CD4-positive, alpha-beta T cell treated with Interferon alpha-2 for 1 hour (primary cell): Measurements from ENCODE around the gene MARF1.
A peak's percentile ranks its signal among the peaks of the same experiment; 100 is the strongest.
"Not testable (repeated sequence)": the region's sequence is repeated elsewhere in the genome, so short reads cannot be mapped to it uniquely, and the experiment has no call there.

Source experiments
- DNase-seq, 2 donors: peaks; one replicate each; pipeline ENCODE4 v3.0.0-alpha.2; 2020 to 2022

The MARF1 gene

DNA sequence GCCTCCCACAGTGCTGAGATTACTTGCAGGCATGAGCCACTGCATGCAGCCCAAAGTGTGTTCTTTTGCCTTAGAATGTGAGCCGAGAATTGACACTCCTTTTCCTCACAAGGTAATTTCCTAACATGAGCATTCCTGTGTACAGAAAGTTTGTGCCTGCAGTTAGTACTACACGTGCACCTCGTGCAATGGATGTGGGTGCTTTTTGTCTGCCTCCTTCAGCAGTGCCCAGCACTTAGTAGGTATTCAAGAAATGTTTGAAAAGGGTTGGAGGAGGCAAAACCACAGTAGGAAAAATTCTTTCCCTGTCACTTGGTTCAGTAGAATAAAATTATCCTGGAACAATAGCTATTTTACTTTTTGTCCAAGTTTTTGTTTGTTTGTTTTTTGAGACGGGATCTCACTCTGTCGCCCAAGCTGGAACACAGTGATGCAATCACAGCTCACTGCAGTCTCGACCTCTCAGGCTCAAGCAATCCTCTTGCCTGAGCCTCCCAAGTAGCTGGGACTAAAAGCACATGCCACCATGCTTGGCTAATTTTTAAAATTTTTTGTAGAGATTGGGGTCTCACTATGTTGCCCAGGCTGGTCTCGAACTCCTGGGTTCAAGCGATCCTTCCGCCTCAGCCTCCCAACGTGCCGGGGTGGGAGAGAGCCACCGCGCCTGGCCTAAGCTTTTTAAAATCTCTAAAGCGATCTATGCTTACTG, 9.5 kb upstream of the MARF1 start:
- no peak for DNase-seq

DNA sequence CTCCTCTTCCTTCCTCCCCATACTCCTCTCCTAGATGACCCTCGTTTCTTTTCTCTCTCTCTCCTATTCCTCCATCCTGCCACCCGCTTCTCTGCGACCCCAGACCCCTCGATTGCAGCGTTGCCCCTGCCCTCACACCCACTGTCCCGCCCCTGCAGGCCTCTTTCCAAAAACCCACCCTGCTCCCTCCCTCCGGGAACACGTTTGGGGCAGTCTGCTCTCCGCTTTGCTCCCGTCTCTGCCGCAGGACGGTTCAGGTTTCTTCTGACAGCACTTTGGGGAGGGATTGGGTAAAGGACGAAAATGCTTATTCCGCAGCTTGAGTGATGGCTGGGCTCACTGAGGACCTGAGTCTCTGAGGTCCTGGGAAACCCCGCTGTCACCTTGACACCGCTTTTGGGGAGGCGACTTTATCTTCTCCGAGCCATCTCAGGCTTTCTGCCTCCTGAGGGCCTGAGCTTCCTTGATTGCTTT, 7.8 kb upstream of the MARF1 start:
- DNase-seq = peak; percentile 22 to 61

DNA sequence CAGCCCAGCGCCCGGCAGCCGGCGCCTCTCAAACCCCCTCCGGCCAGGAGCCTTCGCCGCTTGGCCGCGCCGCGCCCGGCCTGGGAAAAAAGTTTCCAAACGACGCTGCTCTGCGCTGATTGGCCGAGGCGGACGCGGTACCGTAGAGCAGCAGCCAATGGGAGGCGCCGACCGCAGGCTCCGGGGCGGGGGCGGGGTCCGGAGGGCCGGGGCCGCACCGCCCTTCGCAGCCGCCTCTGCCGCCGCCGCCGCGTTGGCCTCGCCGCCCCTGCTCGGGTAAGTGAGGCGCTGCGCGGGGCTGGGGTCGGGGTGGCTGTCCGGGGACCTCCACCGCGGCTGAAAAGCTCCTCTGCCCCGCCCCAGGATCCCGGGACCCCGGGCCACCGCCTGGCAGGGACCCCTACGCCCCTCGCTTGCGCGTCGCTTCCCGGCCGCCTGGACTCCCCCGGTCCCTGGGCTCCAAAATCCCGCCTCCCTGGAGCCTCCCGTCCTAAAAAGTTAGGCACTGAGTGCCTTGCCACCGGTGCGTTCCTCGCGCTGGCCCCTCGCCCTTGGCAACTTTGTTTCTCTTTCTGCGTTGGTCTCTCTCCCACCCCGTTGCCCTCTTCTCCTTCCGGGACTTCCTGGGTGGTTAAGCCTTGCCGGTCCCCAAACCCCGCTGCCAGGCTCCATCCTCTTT, 7.2 kb upstream of the MARF1 start, which contains the start of gene NDE1:
TSS of gene NDE1 (plus strand) at position 227 of the 679 bp plus-strand sequence. CDS start 14,534 bp downstream, outside the sequence.
- peak; percentile 83 to 88 for DNase-seq

DNA sequence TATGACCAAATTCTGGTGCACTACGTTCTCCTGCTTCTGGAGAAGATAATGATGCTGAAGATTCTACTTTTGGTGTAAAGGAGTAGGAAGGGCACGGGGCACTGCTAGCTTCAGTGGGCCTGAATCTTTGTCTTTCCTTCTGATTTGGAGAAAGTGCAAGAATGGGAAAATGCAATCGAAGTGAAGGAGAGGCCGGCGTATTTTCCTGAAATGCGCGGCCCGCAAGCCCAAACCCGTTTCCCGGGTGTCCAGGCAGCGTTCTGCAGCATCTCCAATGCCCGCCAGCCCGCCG, 6.7 kb upstream of the MARF1 start:
- no peak for DNase-seq

DNA sequence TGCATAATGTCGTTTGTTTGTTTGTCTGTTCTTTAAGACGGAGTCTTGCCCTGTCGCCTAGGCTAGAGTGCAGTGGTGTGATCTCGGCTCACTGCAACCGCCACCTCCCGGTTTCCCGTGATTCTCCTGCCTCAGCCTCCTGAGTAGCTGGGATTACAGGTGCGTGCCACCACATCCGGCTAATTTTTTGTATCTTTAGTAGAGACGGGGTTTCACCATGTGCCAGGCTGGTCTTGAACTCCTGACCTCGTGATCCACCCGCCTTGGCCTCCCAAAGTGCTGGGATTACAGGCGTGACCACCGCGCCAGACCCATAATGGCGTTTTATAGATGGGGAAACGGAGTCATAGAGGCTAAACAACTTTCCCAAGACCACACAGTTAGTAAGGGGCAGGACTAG, 6.4 kb upstream of the MARF1 start:
- DNase-seq = not testable (repeated sequence)

DNA sequence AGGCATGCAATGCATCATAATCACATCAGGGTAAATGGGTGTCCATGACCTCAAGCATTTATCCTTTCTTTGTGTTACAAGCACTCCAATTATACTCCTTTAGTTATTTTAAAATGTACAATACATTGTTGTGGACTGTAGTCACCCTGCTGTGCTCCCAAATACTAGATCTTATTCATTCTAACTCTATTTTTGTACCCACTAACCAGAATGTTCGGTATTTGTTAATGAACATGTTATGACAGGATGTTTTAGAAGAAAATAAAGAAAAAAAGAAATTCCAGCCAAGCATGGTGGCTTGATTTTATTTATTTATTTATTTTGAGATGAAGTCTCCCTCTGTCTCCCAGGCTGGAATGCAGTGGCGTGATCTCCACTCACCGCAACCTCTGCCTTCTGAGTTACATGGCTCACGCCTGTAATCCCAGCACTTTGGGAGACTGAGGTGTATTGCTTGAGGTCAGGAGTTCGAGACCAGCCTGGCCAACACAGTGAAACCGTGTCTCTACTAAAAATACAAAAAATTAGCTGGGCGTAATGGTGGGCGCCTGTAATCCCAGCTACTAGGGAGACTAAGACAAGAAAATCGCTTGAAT, 5.3 kb upstream of the MARF1 start:
- DNase-seq = no peak

DNA sequence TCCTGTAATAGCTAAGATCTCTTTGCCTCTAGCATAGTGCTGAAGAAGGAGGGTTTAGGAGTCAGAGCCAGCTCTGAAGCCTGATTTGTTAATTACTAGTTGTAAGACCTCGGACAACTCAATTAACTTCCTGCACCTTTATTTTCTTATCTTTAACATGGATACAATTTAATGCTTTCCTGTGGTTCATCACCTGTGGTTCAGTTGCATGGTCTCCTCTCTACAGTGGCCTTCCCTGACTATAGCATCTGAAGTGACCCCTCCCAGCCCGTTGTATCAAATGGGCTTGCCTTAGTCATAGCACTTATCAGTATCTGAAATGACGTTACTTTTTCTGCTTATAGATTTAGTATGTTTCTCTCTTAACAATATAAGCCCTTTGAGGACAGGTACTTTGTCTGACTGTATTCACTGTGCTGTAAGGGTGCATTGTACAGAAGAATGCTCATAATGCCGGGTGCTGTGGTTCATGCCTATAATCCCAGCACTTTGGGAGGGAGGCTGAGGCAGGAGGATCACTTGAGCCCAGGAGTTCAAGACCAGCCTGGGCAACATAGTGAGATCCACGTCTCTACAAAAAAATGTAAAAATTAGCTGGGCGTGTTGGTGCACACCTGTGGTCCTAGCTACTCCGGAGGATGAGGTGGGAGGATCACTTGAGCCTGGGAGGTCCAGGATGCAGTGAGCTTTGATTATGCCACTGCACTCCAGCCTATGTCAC, 4.5 kb upstream of the MARF1 start:
- DNase-seq = no peak

DNA sequence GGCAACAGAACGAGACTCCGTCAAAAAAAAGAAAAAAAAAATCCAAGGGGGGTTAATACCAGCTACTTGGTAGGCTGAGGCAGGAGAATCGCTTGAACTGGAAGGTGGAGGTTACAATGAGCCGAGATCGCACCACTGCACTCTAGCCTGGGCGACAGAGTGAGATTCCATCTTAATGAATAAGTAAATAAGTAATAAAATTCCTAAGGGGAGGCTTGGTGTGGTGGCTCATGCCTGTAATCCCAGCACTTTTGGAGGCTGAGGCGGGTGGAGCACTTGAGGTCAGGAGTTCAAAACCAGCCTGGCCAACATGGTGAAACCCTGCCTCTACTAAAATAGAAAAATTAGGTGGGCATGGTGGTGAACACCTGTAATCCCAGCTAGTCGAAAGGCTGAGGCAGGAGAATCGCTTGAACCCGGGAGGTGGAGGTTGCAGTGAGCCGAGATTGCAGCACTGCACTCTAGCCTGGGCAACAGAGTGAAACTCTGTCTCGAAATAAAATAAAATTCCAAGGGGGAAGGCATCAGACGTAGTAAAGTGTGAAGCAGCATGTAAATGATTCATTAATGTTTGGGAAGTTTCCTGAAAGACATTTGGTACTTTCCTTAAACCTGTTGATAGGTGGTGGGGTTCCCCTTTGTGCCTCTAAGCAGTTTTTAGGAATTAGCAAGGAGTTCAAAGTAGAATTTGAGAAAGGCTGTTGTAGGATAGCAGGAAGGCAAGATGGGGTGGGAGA, 3.8 kb upstream of the MARF1 start:
- DNase-seq = not testable (repeated sequence)

DNA sequence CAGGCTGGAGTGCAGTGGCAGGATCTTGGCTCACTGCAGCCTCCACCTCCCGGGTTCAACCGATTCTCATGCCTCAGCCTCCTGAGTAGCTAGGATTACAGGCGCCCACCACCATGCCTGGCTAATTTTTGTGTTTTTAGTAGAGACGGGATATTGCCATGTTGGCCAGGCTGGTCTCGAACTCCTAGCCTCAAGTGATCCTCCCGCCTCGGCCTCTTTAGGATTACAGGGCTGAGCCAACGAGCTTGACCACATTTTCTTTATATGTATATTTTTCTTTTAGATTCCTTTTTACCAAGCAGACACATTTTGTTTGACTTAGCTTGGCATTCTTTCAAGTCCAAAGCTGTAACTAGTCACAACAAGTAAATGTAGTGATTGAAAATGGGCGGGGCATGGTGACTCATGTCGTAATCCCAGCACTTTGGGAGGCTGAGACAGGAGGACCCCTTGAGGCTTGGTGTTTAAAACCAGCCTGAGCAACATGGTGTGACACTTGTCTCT, 2.1 kb upstream of the MARF1 start:
- not testable (repeated sequence) for DNase-seq

DNA sequence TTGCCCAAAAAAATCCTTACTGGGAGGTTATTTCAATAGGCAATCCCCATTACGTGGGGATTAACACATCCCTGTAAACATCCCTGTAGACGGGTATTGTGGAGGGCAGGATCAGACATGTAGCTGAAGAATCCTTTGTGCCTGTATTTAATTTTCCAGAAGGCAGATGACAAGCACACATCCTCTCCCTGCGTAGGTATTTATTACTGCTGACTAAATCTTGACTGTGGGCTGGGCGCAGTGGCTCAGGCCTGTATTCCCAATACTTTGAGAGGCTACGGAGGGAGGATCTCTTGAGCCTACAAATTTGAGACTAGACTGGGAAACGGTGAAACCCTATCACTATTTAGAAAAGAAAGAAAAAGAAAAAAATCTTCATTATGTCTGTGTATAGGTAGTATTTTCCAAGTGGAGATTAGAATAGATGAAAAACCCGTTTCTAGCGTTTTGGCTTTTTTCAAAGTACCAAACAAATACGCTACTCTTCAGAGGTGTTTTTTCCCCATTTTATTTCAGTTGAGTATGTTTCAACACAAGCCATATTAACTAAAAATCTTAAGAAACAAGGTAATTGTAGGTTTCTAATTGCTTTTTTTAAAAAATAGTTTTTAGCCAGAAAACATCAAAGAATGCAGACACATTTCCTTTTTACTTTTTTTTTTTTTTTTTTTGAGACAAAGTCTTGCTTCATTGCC, 1.5 kb upstream of the MARF1 start:
- DNase-seq = no peak

DNA sequence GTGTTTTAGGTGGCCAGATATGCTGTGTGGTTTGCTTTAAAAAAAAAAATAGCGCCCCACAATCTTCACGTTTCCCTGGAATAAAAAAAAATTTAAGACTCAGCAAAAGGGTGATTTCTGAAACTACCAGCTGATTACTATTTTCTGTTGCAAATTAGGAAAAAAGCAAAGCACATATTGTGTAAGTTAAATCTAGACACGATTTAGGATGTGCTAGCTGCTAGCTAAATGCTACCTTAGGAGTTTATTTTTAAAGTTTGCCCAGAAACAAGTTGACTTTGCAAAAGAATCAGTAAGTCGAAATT, 944 bp upstream of the MARF1 start:
- no peak for DNase-seq

DNA sequence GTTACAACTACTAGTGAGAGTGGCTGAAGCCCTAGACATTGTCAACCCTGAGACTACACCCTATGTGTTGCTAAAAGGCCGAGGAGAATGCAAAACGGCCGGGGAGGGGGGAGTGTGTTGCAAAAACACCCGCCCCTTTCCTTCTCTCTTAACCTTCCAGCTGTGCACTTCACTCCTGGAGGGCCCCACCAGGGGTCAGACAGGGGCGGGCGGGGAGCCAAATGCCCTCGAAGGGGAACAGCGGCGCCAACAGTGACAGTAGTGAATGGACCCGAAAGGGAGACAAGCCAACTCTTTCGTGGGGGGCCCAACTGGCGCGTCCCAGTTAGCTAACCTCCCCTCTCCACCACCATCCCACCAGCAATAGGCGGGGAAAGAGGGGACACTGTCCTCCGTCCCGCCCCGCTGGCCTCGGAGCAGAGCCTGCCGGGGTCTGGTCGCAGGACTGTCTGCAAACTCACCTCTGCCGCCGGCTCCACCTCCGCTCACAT, 352 bp downstream of the MARF1 start:
- peak; percentile 86 for DNase-seq

DNA sequence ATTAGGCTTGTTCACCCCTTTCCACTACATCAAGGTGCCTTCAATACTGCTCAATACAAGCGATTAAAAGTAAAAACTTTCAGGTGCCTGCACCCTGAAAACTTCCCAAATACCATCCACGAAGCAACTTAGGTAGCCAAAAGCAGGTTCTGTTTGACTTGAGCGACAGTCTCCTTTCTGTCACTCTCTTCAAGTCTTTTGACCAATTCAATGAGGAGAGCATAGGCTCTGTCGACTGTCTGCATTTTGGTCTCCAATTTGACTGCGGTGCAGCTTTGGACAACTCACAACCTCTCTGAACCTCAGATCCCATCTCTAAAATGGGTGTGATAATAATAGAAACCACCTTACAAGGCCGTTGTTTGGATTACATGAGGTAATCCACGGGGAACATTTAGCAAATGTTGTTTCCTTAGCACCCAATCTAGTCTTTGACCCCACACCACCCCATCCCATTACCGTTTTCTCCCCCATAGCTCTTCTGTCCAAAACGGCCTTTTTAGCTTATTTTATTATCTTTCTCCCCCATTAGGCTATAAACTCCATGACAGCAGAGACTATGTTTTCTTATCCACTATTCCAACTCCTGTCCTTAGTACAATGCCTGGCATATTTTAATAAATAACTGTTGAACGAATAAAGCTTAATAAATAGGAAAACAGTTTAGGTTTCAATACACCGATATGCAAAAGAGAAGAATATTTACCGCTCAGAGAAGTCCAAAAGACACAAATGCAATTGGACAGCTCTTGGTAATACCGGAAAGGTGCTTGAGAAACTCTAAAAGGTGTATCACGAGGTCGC, 999 bp downstream of the MARF1 start:
- DNase-seq = no peak

DNA sequence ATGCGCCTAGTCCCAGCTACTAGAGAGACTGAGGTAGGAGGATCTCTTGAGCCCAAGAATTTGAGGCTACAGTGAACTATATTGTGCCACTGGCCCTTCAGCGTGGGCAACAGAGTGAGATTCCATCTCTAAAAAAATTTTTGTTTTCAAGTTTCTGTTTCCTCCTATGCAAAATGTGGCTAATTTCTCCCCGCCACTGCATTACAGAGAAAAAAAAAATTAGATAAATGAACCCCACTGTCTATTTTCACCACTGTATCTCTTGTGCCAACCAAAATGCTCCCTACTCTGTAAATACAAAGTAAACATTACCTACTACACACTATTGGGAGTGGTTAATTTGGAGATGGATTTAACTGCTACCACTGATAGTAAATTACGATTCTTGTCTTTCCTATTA, 2.0 kb downstream of the MARF1 start:
- no peak for DNase-seq

DNA sequence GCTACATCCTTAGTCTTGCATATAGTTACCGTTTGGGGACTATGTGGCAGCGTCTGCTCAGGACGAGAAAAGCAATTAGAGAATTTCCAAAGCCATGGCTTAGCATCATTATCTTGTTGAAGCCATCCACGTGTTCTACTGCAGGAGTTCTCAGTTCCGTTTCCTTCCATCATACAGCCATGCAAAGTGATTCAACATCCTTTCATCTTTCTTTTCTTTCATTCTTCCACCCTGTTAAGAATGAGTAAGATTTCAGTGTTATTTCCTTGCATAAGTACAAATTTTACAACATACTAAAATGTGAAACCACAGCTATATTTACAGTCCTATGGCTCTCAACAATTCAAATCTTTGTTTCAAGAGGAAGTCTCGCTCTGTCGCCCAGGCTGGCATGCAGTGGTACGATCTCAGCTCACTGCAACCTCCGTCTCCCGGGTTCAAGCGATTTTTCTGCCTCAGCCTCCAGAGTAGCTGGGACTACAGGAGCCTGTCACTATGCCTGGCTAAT, 3.8 kb downstream of the MARF1 start:
- peak in 1 of 2 donors; percentile 33 for DNase-seq

DNA sequence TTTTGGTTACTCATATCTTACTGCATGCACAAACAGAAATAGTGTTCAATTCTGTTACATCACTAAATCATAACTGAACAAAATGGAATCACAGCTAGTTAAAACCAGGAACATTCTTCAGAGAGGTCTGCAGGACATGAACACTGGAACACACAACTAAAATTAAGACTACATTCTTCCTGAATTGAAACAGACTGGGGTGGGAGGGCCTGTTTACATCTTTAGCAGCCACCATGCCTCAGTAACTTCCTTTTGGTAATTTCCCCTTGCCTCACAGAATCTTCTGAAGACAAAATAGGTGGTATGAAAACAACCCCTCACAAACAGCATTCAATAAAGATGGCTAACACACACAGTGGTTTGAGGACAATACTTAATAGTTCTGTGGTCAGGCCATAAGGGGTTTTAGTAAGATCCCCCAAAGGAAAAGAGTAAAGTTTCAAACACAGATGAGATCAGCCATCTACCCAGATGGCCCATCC, 6.5 kb downstream of the MARF1 start:
- peak in 1 of 2 donors; percentile 49 for DNase-seq

DNA sequence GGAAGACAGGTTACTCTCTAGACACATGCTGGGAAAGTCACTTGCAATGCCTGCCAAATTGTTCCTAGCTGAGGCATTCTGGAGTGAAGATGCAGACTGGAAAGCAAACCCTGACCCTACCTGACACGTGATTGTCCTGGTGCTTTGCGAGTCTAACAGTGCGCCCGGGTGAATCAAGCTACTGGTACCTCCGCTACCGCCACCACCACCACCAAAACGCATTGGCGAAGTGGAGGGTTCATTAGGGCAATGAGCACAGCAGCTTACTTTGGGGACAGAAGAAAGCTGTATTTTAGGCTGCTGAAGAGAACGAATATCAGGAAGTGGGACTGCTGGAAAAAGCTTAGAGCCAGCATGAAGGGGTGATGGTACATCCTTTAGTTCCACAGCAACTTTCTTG, 7.0 kb downstream of the MARF1 start:
- no peak for DNase-seq

DNA sequence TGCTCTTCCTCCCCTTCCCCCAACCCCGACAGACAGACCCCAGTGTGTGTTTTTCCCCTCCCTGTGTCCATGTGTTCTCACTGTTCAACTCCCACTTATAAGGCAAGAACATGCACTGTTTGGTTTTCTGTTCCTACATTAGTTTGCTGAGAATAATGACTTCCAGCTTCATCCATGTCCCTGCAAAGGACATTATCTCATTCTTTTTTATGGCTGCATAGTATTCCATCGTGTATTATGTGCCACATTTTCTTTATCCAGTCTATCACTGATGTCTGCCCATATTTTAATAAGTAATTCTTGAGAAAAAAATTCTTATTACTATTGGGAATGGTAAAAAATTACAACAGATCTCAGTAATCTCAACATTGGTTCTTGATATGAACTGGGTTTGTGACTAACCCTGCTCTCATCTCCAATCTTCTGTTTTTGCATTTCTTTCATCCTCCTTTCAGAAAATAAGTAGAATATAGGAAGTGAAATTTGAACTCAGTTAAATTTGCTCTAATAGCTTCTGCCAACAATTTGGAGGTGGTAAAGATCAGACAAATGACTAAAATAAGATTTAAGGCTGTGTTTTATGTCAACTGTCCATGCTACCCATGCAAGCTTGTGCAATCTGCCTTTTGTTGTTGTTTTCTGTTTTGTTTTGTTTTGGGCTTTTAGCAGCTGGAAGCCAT, 11.1 kb downstream of the MARF1 start:
- DNase-seq = no peak

DNA sequence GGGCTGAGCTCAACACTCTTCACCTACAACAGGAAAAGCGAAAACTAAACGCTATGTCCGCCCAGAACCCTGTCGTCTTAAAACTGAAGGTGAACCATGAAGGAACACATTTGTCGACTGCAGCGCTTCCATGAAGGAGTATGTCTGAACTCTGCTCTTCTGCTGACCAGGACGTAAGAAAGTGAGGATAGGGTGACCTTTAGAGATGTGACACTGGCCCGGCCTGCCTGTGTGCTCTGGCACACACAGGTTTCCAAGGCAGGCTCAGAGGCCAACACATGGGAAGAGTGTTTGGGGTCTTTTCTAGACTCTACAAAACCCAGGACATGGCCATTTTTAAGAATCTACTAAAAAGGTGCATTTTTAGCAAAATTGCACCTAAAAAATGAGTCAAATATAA, 21.1 kb downstream of the MARF1 start:
- DNase-seq = no peak

DNA sequence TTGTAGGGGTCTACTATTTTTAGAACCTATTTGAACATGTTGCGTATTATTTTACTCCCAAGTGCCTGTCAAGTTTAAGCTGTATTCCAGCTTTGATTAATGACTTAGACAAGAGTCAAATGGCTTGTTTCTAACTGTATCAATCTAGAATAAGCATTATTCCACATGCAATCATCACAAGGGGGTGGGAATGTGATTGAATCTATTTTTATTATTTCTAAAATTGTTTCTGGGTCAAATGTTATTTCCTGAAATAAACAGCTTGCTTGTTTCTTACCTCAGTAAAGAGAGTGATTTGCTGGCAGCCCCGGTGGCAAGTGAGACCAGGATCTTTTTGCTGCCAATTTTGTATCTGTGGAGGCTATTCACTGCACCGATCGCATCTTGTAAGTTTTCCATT, 21.5 kb downstream of the MARF1 start:
- DNase-seq = no peak
